HepG2 (cell line): ENCODE data around the gene IFIT1B. TPM values are rescaled to one million over a fixed set of nuclear protein-coding genes. Genes with fewer than 3 reads are reported as not detected.

Experiments used
- ATAC-seq: fragments of 200-7000 bp; cut with Tn5 transposase; 3 replicates; pipeline ENCODE4 v1.9.1; 2020; ENCODE audit warnings: mild to moderate bottlenecking, moderate library complexity
- BruUV-seq: library from RNA; stranded (reverse); fragments of 400-500 nt; replicated peaks from 2 replicates; lab custom pipeline; 2021; lab: Mats Ljungman, UMichigan
- CTCF ChIA-PET: fragments of 300-600 bp; formaldehyde crosslinking; extraction: SDS; loops from one replicate; lab custom pipeline; 2021; ENCODE audit warnings: low total read pairs, inconsistent platforms, low intra/inter-chr PET ratio; lab: Yijun Ruan, JAX
- POLR2A ChIA-PET: fragments of 350-600 bp; sonication (Branson Sonifier 250); formaldehyde crosslinking; loops from one replicate; lab custom pipeline; 2020; ENCODE audit warnings: antibody characterized with exemption, inconsistent platforms; lab: Yijun Ruan, JAX
- DNase-seq: peaks from one replicate; pipeline ENCODE4 v3.0.0-alpha.2; 2015; ENCODE audit warnings: low spot score
- FAIRE-seq: peaks from 3 replicates; lab custom pipeline; 2011; peaks lifted over from hg19 to GRCh38; lab: Jason Lieb, UNC
- H2AFZ ChIP-seq: one replicate; pipeline ENCODE4 v1.6.1; 2011; ENCODE audit warnings: low read length, inconsistent platforms
- H3K27ac ChIP-seq: fragments of 300-600 bp; 3 replicates; pipeline ENCODE4 v1.8.0; 2011; ENCODE audit warnings: mixed run types, mild to moderate bottlenecking, mixed read lengths, low read length, inconsistent platforms; ENCODE audit not compliant: insufficient read depth; ENCODE audit errors: extremely low read length
- H3K27me3 ChIP-seq, 2 experiments: fragments of 200-600 bp in 1 of 2; 2 replicates in 1 of 2; 3 replicates in 1 of 2; pipeline versions ENCODE4 v1.6.0 to v1.8.0; 2011; ENCODE audit warnings: low read length in 2 of 2, mild to moderate bottlenecking in 2 of 2, moderate library complexity in 2 of 2, inconsistent platforms in 1 of 2; ENCODE audit not compliant: insufficient read depth in 2 of 2, control insufficient read depth in 1 of 2
- H3K36me3 ChIP-seq, 2 experiments: fragments of 200-600 bp in 1 of 2; replicated peaks in 1 of 2; 2 replicates in 1 of 2; 3 replicates in 1 of 2; pipeline versions ENCODE4 v1.5.1 to v1.8.0; 2011; ENCODE audit warnings: low read length in 2 of 2, inconsistent platforms in 1 of 2; ENCODE audit not compliant: insufficient read depth in 2 of 2, control insufficient read depth in 1 of 2
- H3K4me1 ChIP-seq: 2 replicates; pipeline ENCODE4 v1.5.1; 2012; ENCODE audit warnings: low read length, inconsistent platforms; ENCODE audit not compliant: insufficient read depth
- H3K4me2 ChIP-seq: 2 replicates; pipeline ENCODE4 v1.6.0; 2011; ENCODE audit warnings: low read depth, low read length, inconsistent platforms
- H3K4me3 ChIP-seq, 3 experiments: fragments of 200-600 bp in 1 of 3; sonication (generic), shearing (Covaris generic) in 1 of 3; replicated peaks in 1 of 3; 2 replicates each; pipeline ENCODE4 v1.5.1; 2011 to 2016; ENCODE audit warnings: low read length in 3 of 3, inconsistent platforms in 2 of 3, low read depth in 2 of 3, mild to moderate bottlenecking in 2 of 3, control low read depth in 1 of 3, mixed read lengths in 1 of 3; ENCODE audit not compliant: insufficient read depth in 1 of 3
- H3K79me2 ChIP-seq: one replicate; pipeline ENCODE4 v1.6.1; 2011; ENCODE audit warnings: low read length, inconsistent platforms; ENCODE audit not compliant: insufficient read depth
- H3K9ac ChIP-seq: 2 replicates; pipeline ENCODE4 v1.6.0; 2011; ENCODE audit warnings: mild to moderate bottlenecking, low read depth, low read length, inconsistent platforms; ENCODE audit not compliant: insufficient read depth
- H3K9me3 ChIP-seq: 2 replicates; pipeline ENCODE4 v1.5.1; 2012; ENCODE audit warnings: mild to moderate bottlenecking, low read length
- H4K20me1 ChIP-seq: 2 replicates; pipeline ENCODE4 v1.6.0; 2011; ENCODE audit warnings: inconsistent platforms, mild to moderate bottlenecking, low read length, moderate library complexity; ENCODE audit not compliant: insufficient read depth
- ESRRA ChIP-seq: sonication (generic); formaldehyde crosslinking; IDR thresholded peaks from 2 replicates; pipeline ENCODE4 v1.5.1; 2020; ENCODE audit warnings: mild to moderate bottlenecking, low read depth, missing genetic modification reagents
- MLLT10 ChIP-seq: sonication (generic); formaldehyde crosslinking; IDR thresholded peaks from 2 replicates; pipeline ENCODE4 v1.4.0; 2020; ENCODE audit warnings: missing genetic modification reagents
- MTA1 ChIP-seq: sonication (generic); formaldehyde crosslinking; IDR thresholded peaks from 2 replicates; pipeline ENCODE4 v1.4.0; 2020; ENCODE audit warnings: missing genetic modification reagents, mild to moderate bottlenecking, borderline replicate concordance
- PHB2 ChIP-seq: fragments of 450-650 bp; IDR thresholded peaks from 2 replicates; pipeline ENCODE4 v1.6.1; 2018; ENCODE audit not compliant: partially characterized antibody
- SP5 ChIP-seq: IDR thresholded peaks from 2 replicates; pipeline ENCODE4 v1.6.1; 2016; ENCODE audit warnings: low read depth, borderline replicate concordance
- STAG1 ChIP-seq: sonication (generic); formaldehyde crosslinking; IDR thresholded peaks from 2 replicates; pipeline ENCODE4 v1.4.0; 2020; ENCODE audit warnings: missing genetic modification reagents
- ZNF256 ChIP-seq: sonication (generic); formaldehyde crosslinking; conservative IDR thresholded peaks from 2 replicates; pipeline ENCODE4 v1.4.0; 2020; ENCODE audit warnings: missing genetic modification reagents
- ZNF282 ChIP-seq: fragments of 450-650 bp; IDR thresholded peaks from 2 replicates; pipeline ENCODE4 v1.6.1; 2018; ENCODE audit not compliant: partially characterized antibody
- ZNF367 ChIP-seq: sonication (generic); formaldehyde crosslinking; IDR thresholded peaks from 2 replicates; pipeline ENCODE4 v1.4.0; 2020; ENCODE audit warnings: missing genetic modification reagents, borderline replicate concordance
- ZNF616 ChIP-seq: sonication (generic); formaldehyde crosslinking; IDR thresholded peaks from 2 replicates; pipeline ENCODE4 v1.5.0; 2020; ENCODE audit warnings: low read depth, mild to moderate bottlenecking, missing genetic modification reagents
- WGBS: methylation state at CpG from one replicate; pipeline ENCODE4 v1.1.6; 2017; ENCODE audit warnings: low lambda C conversion rate; 5-methylcytosine and 5-hydroxymethylcytosine counted together
- in situ Hi-C: cut with HindIII; loops from 2 replicates; pipeline ENCODE4 v1.10.0; 2017; ENCODE audit warnings: low pct_unique_long_range_greater_than_20kb; ENCODE audit not compliant: extremely low pct_ligation_motif_present
- intact Hi-C: fragments of 100-400 bp; cut with micrococcal nuclease; formaldehyde crosslinking; loops from one replicate; pipeline ENCODE4 v1.10.0; 2022; ENCODE audit not compliant: unreplicated experiment
- polyA plus RNA-seq, 8 experiments: library from polyadenylated mRNA; depleted of rRNA in 3 of 8; stranded (reverse) in 7 of 8; unstranded in 1 of 8; fragments of >200 nt; fragmentation: Illumina TruSeq in 4 of 8; extraction: Trizol in 4 of 8; gene quantifications; 2 replicates each; pipeline versions ENCODE4 v1.2.1 to v1.2.3, GENCODE V29; 2011 to 2016; ENCODE audit warnings: low read depth in 4 of 8, missing spikeins in 1 of 8, mixed read lengths in 1 of 8; ENCODE audit not compliant: insufficient read depth in 1 of 8
- total RNA-seq, 5 experiments: library from RNA; depleted of rRNA; stranded (reverse); fragments of >200 nt; fragmentation: Illumina TruSeq; extraction: Trizol; gene quantifications; 2 replicates each; pipeline ENCODE4 v1.2.3, GENCODE V29; 2016; ENCODE audit warnings: low read depth in 1 of 5
- TF ChIP-seq, protein P1 (sequence below), 2 experiments: sonication (generic) in 1 of 2; formaldehyde crosslinking in 1 of 2; IDR thresholded peaks; 2 replicates each; pipeline versions ENCODE4 v1.4.0 to v1.6.1; 2018 to 2020; ENCODE audit warnings: missing genetic modification reagents in 2 of 2, borderline replicate concordance in 1 of 2, low read depth in 1 of 2, mild to moderate bottlenecking in 1 of 2, missing biosample characterization in 1 of 2
- TF ChIP-seq, protein P2 (sequence below): sonication (generic); formaldehyde crosslinking; IDR thresholded peaks from 2 replicates; pipeline ENCODE4 v1.4.0; 2020; ENCODE audit warnings: missing genetic modification reagents, borderline replicate concordance
- TF ChIP-seq, protein P3 (sequence below): sonication (generic); formaldehyde crosslinking; conservative IDR thresholded peaks from 2 replicates; pipeline ENCODE4 v1.4.0; 2020; ENCODE audit warnings: missing genetic modification reagents
- TF ChIP-seq, protein P4 (sequence below): IDR thresholded peaks from 2 replicates; pipeline ENCODE4 v1.6.1; 2016; ENCODE audit warnings: low read depth, borderline replicate concordance

IFIT1B gene
- total and polyA plus RNA-seq, 2 of the 13 experiments (the other 11 are each of a cell fraction or from before 2014, with no cell fraction given): not detected

DNA sequence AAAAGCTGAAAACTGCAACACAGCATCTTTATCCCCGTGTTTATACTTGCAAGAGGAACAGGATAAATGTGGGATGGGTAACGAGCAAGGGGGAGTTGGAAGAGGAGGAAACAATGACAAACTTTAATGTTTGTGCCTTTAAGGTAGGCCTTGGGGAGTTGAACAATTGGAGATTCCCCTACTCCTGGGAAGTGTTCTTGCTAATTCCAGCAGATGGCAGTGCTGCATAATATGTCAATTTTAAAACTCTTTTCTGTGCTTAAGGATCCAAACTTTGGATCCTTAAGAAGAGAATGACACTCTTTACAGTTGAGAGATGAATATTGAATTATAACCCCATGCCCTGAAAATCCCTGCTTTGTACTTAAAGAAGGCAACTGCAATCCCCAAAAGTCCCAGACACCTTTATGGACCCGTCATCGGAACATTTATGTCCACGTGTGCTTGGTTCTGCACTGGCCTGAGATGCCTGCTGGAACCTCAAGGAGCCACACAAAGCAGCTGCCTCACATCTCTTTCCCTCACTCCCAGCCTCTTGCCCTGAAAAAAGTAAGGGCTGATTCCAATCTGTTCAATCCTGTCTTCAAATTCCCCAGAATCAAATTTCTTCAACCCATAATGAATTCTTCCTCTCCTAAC is 48.5 kb downstream of the IFIT1B start (continued):
- TF ChIP-seq, protein P1, sequence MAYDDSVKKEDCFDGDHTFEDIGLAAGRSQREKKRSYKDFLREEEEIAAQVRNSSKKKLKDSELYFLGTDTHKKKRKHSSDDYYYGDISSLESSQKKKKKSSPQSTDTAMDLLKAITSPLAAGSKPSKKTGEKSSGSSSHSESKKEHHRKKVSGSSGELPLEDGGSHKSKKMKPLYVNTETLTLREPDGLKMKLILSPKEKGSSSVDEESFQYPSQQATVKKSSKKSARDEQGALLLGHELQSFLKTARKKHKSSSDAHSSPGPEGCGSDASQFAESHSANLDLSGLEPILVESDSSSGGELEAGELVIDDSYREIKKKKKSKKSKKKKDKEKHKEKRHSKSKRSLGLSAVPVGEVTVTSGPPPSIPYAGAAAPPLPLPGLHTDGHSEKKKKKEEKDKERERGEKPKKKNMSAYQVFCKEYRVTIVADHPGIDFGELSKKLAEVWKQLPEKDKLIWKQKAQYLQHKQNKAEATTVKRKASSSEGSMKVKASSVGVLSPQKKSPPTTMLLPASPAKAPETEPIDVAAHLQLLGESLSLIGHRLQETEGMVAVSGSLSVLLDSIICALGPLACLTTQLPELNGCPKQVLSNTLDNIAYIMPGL (CRISPR knock-in tag; IDR thresholded peaks at IDR 0.05; ENCODE audit: borderline replicate concordance in 1 of 2, low read depth in 1 of 2): 0 out of 4 replicates have a peak, but pooled peaks of 1 of the 2 experiments have one; percentile 19
- TF ChIP-seq STAG1: peak; percentile 88
- TF ChIP-seq MLLT10 (CRISPR knock-in tag): no peak
- no peak for TF ChIP-seq ZNF256 (CRISPR knock-in tag)
- TF ChIP-seq, protein P2, sequence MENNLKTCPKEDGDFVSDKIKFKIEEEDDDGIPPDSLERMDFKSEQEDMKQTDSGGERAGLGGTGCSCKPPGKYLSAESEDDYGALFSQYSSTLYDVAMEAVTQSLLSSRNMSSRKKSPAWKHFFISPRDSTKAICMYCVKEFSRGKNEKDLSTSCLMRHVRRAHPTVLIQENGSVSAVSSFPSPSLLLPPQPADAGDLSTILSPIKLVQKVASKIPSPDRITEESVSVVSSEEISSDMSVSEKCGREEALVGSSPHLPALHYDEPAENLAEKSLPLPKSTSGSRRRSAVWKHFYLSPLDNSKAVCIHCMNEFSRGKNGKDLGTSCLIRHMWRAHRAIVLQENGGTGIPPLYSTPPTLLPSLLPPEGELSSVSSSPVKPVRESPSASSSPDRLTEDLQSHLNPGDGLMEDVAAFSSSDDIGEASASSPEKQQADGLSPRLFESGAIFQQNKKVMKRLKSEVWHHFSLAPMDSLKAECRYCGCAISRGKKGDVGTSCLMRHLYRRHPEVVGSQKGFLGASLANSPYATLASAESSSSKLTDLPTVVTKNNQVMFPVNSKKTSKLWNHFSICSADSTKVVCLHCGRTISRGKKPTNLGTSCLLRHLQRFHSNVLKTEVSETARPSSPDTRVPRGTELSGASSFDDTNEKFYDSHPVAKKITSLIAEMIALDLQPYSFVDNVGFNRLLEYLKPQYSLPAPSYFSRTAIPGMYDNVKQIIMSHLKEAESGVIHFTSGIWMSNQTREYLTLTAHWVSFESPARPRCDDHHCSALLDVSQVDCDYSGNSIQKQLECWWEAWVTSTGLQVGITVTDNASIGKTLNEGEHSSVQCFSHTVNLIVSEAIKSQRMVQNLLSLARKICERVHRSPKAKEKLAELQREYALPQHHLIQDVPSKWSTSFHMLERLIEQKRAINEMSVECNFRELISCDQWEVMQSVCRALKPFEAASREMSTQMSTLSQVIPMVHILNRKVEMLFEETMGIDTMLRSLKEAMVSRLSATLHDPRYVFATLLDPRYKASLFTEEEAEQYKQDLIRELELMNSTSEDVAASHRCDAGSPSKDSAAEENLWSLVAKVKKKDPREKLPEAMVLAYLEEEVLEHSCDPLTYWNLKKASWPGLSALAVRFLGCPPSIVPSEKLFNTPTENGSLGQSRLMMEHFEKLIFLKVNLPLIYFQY: no peak
- TF ChIP-seq, all 625 proteins: peak for 7

DNA sequence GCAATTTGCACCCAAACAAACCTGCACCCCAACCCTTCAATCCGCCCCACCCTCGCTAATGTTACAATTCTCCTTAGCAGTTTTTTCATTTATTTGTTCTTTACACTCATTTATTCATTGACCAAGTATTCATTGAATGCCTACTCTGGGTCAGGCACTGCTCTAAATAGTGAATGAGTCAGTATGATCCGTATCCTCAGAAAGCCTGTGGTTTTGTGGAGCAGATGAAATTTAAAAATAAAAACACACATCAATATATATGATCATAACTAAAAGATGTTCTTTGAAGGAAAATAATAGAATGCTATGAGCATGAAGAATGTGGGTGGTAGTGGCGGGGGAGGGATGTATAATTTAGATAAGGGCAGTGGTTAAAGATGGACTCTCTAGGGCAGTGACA is 49.8 kb downstream of the IFIT1B start:
- Histone ChIP-seq H3K27me3 (no peaks in the 10 kb centered on the region), H3K36me3 (no peaks in the 10 kb centered on the region), H3K9me3 (no peaks in the 10 kb centered on the region), H4K20me1 (no peaks in the 10 kb centered on the region), H3K79me2 (no peaks in the 10 kb centered on the region), H3K4me1 (peaks cover 20% of the 10 kb centered on the region), H3K4me2 (no peak overlapping the region), H3K4me3 (no peak overlapping the region), H2AFZ (no peak overlapping the region), H3K27ac (no peak overlapping the region), H3K9ac (no peak overlapping the region)
- no TSS peak for BruUV-seq
- intact Hi-C loops: loop anchor here (2.0 to 5.0 kb wide), 3 partner anchors 215 to 365 kb away; partner anchors contain the start of gene KIF20B
- ChIA-PET CTCF (interaction anchor here (2.8 kb wide), 1 partner anchor 136 kb away, joined by 46 read pairs; no protein-coding TSS in a partner anchor), POLR2A (no interaction called here)
- WGBS: 26% methylated on average over 4 of the region's 4 CpGs
- in situ Hi-C loops: loop anchor here (5.0 kb wide), 1 partner anchor 135 kb away; no protein-coding TSS in a partner anchor
- DNase-seq (no peak), ATAC-seq (no peak), FAIRE-seq (no peak)
- TF ChIP-seq ZNF616 (CRISPR knock-in tag): no peak
- TF ChIP-seq, protein P3, sequence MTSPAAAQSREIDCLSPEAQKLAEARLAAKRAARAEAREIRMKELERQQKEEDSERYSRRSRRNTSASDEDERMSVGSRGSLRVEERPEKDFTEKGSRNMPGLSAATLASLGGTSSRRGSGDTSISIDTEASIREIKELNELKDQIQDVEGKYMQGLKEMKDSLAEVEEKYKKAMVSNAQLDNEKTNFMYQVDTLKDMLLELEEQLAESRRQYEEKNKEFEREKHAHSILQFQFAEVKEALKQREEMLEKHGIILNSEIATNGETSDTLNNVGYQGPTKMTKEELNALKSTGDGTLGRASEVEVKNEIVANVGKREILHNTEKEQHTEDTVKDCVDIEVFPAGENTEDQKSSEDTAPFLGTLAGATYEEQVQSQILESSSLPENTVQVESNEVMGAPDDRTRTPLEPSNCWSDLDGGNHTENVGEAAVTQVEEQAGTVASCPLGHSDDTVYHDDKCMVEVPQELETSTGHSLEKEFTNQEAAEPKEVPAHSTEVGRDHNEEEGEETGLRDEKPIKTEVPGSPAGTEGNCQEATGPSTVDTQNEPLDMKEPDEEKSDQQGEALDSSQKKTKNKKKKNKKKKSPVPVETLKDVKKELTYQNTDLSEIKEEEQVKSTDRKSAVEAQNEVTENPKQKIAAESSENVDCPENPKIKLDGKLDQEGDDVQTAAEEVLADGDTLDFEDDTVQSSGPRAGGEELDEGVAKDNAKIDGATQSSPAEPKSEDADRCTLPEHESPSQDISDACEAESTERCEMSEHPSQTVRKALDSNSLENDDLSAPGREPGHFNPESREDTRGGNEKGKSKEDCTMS (CRISPR knock-in tag): no peak
- no peak for TF ChIP-seq PHB2
- TF ChIP-seq ZNF367 (CRISPR knock-in tag): no peak
- TF ChIP-seq ZNF282: no peak
- no peak for TF ChIP-seq SP5 (CRISPR knock-in tag)
- no peak for TF ChIP-seq MTA1 (CRISPR knock-in tag)
- TF ChIP-seq, protein P4, sequence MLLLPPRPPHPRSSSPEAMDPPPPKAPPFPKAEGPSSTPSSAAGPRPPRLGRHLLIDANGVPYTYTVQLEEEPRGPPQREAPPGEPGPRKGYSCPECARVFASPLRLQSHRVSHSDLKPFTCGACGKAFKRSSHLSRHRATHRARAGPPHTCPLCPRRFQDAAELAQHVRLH (CRISPR knock-in tag): no peak
- no peak for TF ChIP-seq ESRRA
